Measurements from ENCODE around the gene ZNF724.
A peak's percentile ranks its signal among the peaks of the same experiment; 100 is the strongest.
"Not testable (repeated sequence)": the region's sequence is repeated elsewhere in the genome, so short reads cannot be mapped to it uniquely, and the experiment has no call there.

Gene ZNF724

DNA sequence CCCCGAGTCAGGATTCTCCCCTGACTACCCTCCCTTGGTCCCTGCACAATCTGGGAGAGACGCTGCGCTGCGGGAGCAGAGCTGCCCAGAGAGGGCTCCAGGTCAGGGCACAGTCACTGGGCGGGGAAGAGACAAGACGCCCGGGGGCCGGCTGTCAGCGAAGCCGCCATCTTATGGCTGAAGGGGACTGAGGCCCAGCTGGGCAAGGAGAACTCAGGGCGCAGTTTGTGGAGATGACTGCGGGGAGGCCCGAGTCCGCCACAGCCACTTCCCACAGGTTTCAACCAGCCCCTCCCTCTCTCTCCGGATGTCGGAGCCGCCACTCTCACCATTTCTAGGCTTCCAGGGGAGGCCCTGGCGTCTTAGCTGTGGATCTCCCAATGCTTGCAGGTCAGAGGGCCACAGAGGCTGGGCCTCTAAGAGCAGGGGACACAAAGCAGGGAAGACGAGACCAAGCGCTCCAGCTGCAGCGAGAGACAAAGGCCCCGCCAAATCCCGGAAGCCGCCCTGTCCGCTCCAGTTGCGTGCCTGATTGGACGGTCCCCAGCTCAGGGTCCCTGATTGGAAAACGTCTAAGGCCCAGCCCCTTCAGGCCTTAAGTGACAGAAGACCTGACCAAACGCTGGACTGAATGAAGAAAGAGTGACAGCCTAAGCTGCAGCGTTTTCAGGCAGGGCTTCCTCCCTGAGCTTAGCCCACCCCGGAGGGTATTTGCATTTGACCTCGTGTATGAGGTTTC, at the start of gene ZNF724:
TSS of gene ZNF724 (minus strand) at position 484 of the 739 bp plus-strand sequence. CDS start at position 332, 152 bp downstream.
- DNase-seq: peak; percentile 73

DNA sequence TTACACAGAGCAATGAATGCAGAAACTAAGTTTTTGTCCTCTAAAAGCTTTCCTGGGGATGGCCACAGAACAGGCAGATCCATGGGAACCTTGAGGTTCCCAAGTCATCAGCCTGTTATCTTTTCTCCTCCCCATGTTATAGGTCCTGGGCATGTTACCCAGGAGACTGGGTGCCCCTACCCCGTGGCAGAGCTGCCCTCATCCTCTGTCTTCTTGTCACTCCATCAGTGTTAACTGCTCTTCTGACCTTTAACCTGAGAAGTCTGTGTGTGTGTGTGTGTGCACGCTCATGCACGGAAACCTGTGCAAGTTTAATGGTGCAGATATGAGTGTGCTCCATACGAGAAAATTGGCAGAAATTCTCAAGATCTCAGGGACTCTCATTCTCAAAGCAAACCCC, 43.9 kb upstream of the ZNF724 start:
- no peak for DNase-seq

DNA sequence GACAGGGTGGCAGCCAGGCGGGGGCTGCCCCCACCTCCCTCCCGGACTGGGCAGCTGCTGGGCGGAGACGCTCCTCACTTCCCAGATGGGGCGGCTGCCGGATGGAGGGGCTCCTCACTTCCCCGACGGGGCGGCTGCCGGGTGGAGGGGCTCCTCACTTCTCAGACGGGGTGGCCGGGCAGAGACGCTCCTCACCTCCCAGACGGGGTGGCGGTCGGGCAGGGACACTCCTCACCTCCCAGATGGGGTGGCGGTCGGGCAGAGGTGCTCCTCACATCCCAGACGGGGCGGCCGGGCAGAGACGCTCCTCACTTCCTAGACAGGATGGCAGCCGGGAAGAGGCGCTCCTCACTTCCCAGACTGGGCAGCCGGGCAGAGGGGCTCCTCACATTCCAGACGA, 39.8 kb upstream of the ZNF724 start:
- not testable (repeated sequence) for DNase-seq

DNA sequence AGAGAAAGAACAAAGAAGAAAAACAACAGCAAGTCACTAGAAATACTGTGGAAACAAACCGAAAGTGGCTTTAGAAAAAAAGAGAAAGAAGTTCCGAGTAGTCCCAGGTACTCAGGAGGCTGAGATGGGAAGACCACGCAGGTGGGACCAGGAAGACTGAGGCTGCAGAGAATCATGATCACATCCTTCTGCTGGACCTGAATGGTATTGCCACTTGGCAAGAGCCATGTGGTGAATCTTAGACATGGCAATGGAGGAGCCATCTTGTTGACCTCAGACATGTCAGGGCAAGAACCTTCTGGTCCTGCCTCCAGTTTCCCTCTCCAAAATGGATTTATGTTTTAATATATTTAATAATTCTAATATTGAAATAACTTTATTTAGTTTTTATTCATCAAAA, 37.4 kb upstream of the ZNF724 start:
- no peak for DNase-seq

DNA sequence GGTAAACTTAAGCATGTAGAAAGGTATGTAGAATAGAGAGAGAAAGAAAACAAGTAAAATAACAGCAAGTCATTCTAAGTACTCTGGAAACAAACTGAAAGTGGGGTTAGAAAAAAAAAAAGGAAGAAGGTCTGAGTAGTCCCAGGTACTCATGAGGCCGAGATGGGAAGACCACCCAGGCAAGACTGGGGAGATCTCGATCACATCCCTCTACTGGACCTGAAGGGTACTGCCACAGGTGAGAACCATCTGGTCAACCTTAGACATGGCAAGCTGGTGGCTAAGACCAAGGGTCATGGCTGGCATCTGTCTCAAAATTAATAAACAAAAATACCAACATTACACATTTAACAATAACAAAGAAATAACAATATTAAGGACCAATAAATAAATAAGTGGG, 36.3 kb upstream of the ZNF724 start:
- DNase-seq: no peak

DNA sequence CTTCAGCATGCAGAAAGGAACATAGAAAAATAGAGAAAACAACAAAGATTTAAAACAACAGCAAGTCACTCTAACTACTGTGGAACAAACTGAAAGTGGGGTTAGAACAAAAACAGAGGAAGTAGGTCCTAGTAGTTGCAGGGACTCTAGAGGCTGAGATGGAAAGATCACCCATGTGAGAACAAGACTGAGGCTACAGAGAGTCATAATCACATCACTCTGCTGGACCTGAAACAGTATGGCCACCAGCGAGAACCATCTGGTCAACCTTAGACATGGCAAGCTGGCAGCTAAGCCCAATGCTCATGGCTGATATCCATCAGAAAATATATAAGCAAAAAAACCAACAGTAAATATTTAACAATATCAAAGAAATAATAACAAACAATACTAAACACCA, 35.8 kb upstream of the ZNF724 start:
- no peak for DNase-seq

DNA sequence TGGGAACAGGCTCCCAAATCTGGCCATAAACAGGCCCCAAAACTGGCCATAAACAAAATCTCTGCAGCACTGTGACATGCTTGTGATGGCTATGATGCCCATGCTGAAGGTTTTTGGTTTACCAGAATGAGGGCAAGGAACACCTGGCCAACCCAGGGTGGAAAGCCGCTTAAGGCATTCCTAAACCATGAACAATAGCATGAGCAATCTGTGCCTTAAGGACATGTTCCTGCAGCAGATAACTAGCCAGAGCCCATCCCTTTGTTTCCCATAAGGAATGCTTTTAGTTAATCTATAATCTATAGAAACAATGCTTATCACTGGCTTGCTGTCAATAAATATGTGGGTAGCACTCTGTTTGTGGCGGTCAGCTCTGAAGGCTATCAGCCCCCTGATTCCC, 35.1 kb upstream of the ZNF724 start:
- not testable (repeated sequence) for DNase-seq

DNA sequence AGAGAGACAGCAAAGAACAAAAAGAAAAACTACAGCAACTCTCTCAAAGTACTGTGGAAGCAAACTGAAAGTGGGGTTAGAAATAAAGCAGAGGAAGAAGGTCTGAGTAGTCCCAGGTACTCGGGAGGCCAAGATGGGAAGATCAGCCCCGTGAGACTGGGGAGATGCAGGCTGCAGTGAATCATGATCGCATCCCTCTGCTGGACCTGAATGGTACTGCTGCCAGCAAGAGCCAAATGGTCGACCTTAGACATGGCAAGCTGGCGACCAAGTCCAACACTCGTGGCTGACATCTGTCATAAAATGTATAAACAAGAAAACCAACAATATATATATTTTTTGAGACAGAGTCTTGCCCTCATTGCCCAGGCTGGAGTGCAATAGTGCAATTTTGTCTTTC, 33.7 kb upstream of the ZNF724 start:
- DNase-seq: peak; percentile 56

DNA sequence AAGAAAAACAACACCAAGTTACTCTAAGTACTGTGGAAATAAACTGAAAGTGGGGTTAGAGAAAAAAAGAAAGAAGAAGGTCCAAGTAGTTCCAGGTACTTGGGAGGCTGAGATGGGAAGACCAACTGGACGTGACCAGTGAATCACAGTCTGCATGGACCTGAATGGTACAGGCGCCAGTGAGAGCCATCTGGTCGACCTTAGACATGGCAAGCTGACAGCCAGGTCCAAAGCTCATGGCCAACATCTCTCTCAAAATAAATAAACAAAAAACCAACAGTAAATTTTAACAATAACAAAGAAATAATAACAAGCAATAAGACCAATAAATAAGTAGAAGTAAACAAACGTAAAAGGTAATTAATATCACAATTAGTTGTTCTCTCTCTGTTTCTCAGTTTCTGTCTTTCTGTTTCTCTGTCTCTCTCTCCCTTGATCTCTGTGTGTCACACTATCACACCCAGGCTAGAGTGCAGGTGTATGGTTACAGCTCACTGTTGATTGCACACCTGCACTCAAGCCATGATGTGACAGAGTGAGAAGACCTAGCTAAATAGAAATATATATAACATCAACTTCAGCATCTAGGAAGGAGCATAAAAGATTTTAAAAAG, 31.6 kb upstream of the ZNF724 start:
- no peak for DNase-seq

DNA sequence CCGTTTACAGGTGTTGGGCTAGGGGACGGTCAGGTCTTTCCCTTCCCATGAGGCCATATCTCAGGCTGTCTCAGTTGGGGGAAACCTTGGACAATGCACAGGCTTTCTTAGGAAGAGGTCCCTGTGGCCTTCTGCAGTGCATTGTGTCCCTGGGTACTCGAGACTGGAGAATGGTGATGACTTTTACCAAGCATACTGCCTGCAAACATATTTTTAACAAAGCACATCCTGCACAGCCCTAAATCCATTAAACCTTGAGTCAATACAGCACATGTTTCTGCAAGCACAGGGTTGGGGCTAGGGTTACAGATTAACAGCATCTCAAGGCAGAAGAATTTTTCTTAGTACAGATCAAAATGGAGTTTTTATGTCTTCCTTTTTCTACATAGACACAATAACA, 27.9 kb upstream of the ZNF724 start:
- not testable (repeated sequence) for DNase-seq

DNA sequence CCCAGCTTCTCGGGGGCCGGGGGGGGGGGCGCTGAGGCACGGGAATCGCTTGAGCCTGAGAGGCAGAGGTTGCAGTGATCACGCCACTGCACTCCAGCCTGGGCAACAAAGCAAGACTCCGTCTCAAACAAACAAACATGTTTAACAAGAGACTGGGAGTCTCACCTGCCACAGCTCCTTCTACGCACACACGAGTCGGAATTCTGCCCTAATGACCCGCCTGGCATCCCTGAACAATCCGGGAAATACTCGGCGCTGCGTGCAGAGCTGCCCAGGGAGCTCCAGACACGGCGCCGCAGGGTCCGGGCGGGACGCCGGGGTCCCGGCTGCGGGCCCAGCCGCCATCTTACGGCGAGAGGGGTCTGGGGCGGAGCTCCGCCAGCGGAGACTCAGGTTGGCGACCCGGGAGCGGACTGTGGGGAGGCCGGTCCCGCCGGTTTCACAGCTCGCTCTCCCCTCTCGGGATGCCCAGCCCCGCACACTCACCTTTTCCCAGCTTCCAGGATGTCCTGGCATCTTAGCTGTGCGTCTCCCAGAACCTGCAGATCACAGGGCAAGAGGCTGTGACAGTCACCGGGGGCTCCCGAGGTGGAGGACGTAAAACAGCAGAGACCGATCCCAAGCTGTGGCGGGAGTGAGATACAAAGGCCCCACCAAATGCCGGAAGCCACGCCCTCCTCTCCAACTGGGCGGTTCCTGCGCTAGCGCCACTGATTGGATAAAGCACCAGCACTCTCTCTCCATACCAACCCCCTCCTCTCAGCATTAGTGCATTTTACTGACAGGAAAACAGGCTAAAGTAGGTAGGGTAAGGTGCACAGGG, 23.6 kb upstream of the ZNF724 start:
- DNase-seq: peak; percentile 89

DNA sequence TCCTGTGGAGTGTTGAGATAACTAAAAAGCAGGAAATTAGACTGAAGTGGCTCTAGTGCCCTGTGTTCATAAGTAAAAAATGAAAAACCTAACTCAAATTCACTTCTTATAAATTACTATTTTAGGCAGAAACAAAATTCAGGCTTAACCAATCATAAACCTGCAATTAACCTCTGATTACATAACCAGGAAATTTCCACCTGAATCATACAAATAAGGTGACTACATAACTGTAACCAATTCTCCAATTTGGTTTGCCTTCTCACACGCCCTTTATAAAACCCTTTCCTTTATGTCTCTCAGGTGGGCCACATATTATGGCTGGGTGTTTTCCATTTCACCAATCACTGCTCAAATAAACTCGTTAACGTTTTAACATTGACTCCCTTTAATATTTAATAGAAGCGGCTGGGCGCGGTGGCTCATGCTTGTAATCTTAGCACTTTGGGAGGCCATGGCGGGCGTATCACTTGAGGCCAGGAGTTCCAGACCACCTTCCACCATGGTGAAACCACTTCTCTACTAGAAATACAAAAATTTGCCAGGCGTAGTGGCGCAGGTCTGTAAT, 22.9 kb upstream of the ZNF724 start:
- no peak for DNase-seq

DNA sequence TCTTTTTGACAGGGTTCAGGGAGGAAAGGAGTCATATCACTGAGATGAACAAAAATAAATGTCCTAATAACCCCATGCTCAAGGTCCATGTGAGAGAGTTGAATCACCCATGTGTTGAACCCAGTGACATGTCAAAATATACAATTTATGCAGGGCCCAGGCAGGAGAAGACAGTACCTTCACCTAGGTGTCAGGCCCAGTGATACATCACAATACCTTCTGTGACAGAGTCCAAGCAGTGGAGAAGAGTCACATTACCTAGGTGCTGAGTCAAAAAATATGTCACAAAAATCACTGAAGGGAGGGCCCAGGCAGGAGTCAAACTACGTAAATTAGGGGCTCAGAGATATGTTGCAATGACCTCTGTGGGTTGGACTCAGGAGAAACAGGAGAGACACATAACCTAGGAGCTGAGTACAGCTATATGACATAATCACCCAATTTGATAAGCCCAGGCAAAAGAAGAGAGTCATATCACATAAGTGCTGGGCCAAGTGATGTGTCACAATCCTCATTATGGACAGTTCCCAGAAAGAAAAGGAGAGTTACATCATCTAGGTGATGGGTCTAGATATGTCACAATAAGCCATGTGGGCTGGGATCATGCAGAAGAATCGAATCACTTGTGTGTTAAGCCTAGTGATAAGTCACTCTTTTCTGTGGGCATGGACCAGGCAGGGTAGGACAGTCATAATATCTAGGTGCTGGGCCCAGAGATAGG, 13.8 kb upstream of the ZNF724 start:
- DNase-seq: no peak

DNA sequence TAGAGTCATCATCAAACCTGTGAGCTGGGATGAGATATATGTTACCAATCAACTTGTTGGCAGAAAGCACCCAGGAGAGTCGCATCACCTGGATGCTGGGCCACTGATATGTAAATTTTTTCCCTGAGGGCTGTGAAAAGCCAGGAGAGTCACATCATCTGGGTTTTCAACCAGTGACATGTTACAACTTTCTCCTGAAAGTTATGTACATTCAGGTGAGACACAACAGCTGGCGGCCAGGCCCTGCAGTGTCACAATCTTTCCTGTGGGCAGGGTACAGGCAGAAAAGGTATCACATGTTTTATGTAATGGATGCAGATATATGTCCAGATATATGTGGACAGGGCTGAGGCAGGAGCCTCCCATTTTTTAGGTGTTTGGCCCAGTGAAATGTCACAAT, 13.2 kb upstream of the ZNF724 start:
- no peak for DNase-seq

DNA sequence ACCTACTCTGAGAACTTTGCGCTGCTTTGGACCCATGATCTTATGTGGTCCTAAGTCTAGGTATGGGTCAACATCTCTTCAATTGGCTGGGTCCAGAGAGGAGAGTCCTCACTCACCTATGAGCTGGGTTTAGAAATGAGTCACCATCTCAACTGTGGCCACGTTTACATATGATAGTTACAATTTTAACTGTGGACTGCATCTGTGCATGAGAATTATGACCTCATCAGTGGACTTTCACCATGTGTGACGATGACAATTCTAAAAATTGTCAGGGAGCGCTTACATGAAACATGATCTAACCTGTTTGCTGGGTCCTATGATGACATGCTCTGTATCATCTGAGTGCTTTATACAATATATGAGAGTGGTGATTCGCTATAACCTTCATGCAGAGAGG, 12.7 kb upstream of the ZNF724 start:
- no peak for DNase-seq

DNA sequence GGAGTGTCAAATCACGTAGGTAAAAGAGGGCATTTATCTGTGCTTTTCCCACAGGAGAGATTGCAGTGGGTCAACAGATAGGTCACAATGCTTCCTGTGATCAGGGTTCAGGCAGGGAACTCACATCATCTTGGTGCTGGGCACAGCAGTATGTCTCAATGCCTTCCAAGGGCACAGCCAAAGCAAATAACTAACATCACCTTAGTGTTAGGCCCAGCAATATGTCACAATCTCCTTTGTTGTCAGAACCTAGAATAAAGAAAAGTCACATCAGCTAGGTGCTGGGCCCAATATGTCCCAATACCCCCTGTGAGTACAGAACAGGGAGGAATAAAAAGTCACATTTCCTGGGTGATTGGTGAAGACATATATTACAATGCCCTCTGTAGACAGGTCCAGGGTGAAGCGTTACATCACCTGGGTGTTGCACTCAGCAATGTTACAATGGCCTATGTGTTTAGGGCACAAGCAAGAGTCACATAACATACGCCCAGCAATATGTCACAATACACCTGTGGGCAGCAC, 11.4 kb upstream of the ZNF724 start:
- no peak for DNase-seq

DNA sequence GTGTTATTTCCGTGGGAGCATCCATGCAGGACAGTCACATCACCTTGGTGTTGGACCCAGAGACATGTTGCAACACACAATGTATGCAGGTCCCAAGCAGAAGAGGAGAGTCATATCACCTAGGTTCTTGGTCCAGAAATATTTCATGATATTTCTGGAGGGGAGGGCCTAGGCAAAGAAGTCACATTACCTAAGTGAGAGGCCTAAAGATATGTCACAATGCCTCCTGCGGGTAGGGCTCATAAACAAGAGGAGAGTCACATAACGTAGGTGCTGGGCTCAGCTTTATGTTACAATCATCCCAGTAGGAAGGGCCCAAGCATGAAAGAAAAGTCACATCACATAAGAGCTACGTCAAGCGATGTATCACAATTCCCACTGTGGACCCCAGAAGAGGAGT, 10.8 kb upstream of the ZNF724 start:
- no peak for DNase-seq

DNA sequence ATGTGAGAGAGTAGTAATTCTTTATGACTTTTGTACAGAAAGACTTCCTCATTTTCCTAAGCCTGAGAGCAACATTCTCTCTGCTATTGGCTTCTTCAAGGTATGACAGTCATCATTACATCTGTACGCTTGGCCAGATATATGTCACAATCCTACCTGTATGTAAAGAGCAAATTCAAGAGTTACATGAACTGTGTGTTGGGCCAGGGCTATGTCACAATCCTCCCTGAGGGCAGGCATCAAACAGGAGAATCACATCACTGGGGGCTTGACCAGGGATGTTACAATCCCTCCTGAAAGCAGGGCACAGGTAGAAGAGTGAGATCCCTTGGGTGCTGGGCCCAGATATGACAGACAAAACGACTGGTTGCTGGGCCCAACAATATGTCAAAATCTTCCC, 9.8 kb upstream of the ZNF724 start:
- no peak for DNase-seq

DNA sequence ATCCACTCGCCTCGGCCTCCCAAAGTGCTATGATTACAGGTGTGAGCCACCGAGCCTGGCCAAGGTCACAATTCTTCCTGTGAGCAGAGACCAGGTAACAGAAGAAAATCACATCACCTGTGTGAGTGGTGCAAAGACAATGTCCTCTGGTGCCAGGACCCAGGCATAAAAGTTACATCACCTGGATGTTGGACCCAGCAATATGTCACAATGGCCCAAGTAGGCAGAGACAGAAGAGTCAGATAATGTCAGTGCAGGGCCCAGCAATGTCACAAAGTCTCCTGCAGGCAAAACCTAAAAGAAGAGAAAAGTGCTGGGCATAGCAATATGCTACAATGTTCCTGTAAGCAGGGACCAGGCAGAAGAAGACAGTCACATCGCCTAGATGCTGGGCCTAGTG, 5.5 kb upstream of the ZNF724 start:
- DNase-seq: no peak

DNA sequence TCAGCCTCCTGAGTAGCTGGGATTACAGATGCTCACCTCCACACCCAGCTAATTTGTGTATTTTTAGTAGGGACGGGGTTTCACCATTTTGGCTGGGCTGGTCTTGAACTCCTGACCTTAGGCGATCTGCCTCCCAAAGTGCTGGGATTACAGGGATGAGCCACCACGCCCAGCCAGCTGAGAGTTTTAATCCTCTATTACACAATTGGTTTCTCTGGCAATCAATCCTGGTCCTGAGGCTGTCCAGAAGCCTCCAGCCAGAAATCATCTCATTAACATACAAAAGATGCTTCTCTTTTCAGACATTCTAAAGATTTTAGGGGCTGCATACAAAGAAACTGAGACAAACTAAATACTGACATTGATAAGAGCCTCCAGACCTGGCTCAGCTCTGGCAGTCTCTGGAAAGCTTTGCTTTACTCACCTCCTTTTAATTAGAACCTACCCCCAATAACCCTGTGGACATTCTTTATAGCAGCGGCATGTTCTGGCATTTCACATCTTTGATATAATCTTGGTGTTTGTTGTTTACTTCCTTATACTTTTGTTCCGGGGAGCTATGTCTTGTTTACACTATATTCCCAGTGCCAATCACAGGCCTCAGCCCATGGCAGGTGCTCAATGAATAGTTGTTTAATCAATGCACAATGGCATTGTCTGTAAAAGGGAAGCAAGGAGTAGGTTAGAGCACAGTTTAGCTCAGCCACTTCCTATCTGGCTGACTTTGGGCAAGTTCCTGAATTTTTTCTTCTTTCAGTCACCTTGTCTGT, 4.1 kb upstream of the ZNF724 start:
- no peak for DNase-seq

DNA sequence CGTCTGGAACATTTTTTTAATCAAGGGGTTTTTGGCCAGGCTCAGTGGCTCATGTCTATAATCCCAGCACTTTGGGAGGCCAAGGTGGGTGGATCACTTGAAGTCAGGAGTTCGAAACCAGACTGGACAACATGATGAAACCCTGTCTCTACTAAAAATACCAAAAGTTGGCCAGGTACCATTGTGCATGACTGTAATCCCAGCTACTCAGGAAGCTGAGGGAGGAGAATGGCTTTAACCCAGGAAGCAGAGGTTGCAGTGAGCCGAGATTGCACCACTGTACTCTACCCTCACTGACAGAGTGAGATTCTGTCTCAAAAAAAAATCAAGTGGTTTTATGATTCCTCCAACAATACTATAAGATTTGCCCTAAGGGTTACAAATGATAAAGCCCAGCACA, 3.1 kb upstream of the ZNF724 start:
- not testable (repeated sequence) for DNase-seq

DNA sequence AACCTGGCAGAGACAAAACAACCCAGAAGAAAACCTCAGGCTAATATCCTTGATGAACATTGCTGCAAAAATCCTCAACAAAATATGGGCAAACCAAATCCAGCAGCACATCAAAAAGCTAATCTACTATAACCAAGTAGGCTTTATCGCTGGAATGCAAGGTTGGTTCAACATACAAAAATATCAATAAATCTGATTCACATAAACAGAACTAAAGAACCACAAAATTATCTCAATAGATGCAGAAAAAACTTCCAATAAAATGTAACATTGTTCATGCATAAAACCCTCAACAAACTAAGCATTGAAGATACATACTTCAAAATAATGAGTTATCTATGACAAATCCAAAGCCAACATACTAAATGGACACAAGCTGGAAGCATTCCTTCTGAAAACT, 8.8 kb downstream of the ZNF724 start:
- no peak for DNase-seq

Data from activated T-cell treated with anti-CD3 and anti-CD28 coated beads for 4 hours (primary cell).